Hypothalamus (tissue), 51 donors: Measurements from ENCODE around the gene ATP6V1F.

Source experiments
- DNase-seq, 51 donors: peaks; one replicate each; lab custom pipeline; 2025; lab: John Stamatoyannopoulos, UW

The ATP6V1F gene

GRCh38 chr7:128893251-128894100 is 30.8 kb downstream of the ATP6V1F start:
- no peak for DNase-seq

- no peak for DNase-seq
Measured at GRCh38 chr7:128894101-128894440, 31.4 kb downstream of the ATP6V1F start.

GRCh38 chr7:128895320-128895719 is 32.7 kb downstream of the ATP6V1F start:
- DNase-seq, result no peak

GRCh38 chr7:128899392-128899791 is 36.7 kb downstream of the ATP6V1F start:
- no peak for DNase-seq

GRCh38 chr7:128900237-128900636 is 37.6 kb downstream of the ATP6V1F start:
- no peak for DNase-seq

GRCh38 chr7:128902761-128903585 is 40.3 kb downstream of the ATP6V1F start:
- no peak for DNase-seq

GRCh38 chr7:128903621-128904361 is 41.1 kb downstream of the ATP6V1F start:
- DNase-seq, result no peak

- peak in 1 of 51 donors; percentile 3 for DNase-seq
Measured at GRCh38 chr7:128904381-128905197, 41.9 kb downstream of the ATP6V1F start.

- no peak for DNase-seq
Measured at GRCh38 chr7:128906001-128906765, 43.5 kb downstream of the ATP6V1F start.

- no peak for DNase-seq
Measured at GRCh38 chr7:128906766-128907559, 44.3 kb downstream of the ATP6V1F start.

- DNase-seq, result no peak
Measured at GRCh38 chr7:128908750-128909624, 46.3 kb downstream of the ATP6V1F start.

GRCh38 chr7:128909625-128910568 is 47.2 kb downstream of the ATP6V1F start:
- DNase-seq, result no peak

GRCh38 chr7:128910569-128910945 is 47.9 kb downstream of the ATP6V1F start, which contains the start of gene KCP:
TSS of gene KCP (minus strand) at chr7:128910709. CDS start at chr7:128910676, 33 bp downstream.
- no peak for DNase-seq

GRCh38 chr7:128911423-128912031 is 48.9 kb downstream of the ATP6V1F start:
- no peak for DNase-seq

- no peak for DNase-seq
Measured at GRCh38 chr7:128912281-128912680, 49.6 kb downstream of the ATP6V1F start.
